Spleen (tissue), 7 donors: ENCODE measurements around the gene USP6.

Experiments used
- POLR2A ChIP-seq, 3 donors: fragments of 450-650 bp; IDR thresholded peaks; one replicate each; pipeline ENCODE4 v1.5.1; 2017; ENCODE audit warnings: antibody characterized with exemption in 3 of 3, mild to moderate bottlenecking in 1 of 3
- TF ChIP-seq, protein P1 (sequence below), 11 experiments: fragments of 200-600 bp in 7 of 11; fragments of 450-650 bp in 4 of 11; sonication (generic) in 4 of 11; IDR thresholded peaks in 8 of 11; conservative IDR thresholded peaks in 3 of 11; 1 replicate in 7 of 11; 2 replicates in 4 of 11; pipeline versions ENCODE4 v1.4.0 to v1.8.0; 2016 to 2021; ENCODE audit warnings: antibody characterized with exemption in 11 of 11, inconsistent platforms in 4 of 11, mild to moderate bottlenecking in 1 of 11
- donor health status: DM: no; HTN: no; CAD: no; lungs with moderate emphysema.
- donor health status: DM: no; HTN: no; CAD: no.
- donor health status: DM: no; HTN: no; CAD: no.

DNA sequence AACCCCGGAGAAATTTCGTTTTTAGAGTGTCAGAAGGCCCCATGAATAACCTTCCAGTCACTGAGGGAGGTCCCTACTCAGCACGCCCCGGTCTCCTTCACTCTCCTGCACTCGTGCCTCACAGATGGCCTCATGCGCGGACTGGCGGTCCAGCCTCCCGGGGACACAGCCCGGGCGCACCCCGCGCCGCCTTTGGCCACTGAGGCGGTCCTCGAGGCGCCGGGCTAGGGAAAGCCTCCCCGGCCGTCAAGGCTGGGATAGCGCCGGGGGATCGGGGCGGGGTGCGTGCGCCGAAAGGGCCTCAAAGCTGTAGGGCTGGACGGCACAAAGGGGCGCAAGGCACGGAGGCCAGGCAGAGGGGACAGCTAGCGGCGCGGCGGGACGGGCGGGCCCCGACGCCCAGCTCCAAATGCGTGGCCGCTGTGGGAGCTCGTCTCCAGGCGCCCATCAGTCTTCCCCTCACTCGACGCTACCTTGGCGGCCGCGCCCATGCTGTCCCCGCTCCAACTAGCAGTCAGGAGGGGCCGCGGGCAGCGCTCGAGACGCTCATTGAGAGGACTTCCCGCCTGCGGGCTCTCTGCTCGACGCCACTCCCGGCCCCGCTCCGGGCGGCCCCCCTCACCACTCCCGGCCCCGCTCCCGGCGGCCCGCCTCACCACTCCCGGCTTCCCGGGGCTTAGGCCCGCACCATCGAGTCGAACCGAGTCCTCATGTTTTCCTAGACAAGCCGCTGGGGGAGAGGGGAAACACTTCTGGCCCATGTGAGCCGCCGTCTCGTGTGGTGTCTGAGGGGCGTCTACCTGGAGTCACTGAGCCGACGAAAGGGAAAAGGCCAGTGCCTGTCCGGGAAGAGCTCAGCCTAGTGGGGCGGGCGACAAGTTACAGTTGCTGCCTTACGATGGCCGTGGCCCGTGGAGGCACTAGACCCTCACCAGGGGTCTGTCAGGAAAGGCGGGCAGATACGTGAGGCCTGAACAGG is at the start of gene USP6:
- TF ChIP-seq, protein P1, sequence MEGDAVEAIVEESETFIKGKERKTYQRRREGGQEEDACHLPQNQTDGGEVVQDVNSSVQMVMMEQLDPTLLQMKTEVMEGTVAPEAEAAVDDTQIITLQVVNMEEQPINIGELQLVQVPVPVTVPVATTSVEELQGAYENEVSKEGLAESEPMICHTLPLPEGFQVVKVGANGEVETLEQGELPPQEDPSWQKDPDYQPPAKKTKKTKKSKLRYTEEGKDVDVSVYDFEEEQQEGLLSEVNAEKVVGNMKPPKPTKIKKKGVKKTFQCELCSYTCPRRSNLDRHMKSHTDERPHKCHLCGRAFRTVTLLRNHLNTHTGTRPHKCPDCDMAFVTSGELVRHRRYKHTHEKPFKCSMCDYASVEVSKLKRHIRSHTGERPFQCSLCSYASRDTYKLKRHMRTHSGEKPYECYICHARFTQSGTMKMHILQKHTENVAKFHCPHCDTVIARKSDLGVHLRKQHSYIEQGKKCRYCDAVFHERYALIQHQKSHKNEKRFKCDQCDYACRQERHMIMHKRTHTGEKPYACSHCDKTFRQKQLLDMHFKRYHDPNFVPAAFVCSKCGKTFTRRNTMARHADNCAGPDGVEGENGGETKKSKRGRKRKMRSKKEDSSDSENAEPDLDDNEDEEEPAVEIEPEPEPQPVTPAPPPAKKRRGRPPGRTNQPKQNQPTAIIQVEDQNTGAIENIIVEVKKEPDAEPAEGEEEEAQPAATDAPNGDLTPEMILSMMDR (IDR thresholded peaks at IDR 0.05 in 8 of 11, conservative IDR thresholded peaks at IDR 0.05 in 3 of 11): no peak
- TF ChIP-seq POLR2A (IDR thresholded peaks at IDR 0.05): no peak
